B cell (primary cell): Measurements from ENCODE around the gene ATAD5.

Source experiments
- EZH2 ChIP-seq: IDR thresholded peaks from 2 replicates; pipeline ENCODE4 v1.6.1; 2012; ENCODE audit warnings: borderline replicate concordance, low read depth, mild to moderate bottlenecking, moderate library complexity, low read length; ENCODE audit not compliant: insufficient read depth, poor library complexity, severe bottlenecking
- TF ChIP-seq, protein P1 (sequence below): fragments of 200-600 bp; IDR thresholded peaks from one replicate; pipeline ENCODE4 v1.8.0; 2022; ENCODE audit warnings: antibody characterized with exemption, mild to moderate bottlenecking

DNA sequence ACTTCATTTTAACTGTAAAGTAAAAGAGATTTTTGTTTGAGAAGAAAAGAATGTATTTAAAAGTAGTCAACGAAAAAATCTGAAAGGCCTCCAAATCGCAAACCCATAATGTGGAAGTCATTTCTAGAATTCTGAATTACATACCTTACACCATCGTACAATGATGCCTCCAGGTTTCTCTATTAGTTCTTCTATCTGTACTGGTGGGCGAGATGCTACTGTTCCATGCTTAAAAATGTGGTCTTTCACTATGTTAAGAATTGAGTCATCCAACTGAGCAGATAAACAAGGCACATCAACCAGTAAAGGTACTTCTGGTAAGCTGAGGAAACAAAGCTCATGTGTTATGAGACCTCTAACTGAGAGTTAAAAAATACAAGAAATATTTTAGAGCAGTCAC is 35.8 kb upstream of the ATAD5 start:
- TF ChIP-seq, protein P1, sequence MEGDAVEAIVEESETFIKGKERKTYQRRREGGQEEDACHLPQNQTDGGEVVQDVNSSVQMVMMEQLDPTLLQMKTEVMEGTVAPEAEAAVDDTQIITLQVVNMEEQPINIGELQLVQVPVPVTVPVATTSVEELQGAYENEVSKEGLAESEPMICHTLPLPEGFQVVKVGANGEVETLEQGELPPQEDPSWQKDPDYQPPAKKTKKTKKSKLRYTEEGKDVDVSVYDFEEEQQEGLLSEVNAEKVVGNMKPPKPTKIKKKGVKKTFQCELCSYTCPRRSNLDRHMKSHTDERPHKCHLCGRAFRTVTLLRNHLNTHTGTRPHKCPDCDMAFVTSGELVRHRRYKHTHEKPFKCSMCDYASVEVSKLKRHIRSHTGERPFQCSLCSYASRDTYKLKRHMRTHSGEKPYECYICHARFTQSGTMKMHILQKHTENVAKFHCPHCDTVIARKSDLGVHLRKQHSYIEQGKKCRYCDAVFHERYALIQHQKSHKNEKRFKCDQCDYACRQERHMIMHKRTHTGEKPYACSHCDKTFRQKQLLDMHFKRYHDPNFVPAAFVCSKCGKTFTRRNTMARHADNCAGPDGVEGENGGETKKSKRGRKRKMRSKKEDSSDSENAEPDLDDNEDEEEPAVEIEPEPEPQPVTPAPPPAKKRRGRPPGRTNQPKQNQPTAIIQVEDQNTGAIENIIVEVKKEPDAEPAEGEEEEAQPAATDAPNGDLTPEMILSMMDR: no peak
- TF ChIP-seq EZH2: no peak
